KMS-11 (cell line): ENCODE measurements around the gene SLBP.

ENCODE experiments used
- H2AFZ ChIP-seq: fragments of 200-600 bp; sonication (generic); 2 replicates; pipeline ENCODE4 v1.6.1; 2016; ENCODE audit warnings: antibody characterized with exemption, mixed run types, low read depth
- H3K27ac ChIP-seq: fragments of 200-600 bp; sonication (generic); 2 replicates; pipeline ENCODE4 v1.6.1; 2016; ENCODE audit warnings: mild to moderate bottlenecking, mixed run types
- H3K27me3 ChIP-seq: fragments of 200-600 bp; sonication (generic); 2 replicates; pipeline ENCODE4 v1.6.1; 2017; ENCODE audit warnings: mild to moderate bottlenecking, low read depth, mixed run types, moderate library complexity; ENCODE audit not compliant: insufficient read depth
- H3K36me3 ChIP-seq: fragments of 200-600 bp; sonication (generic); 2 replicates; pipeline ENCODE4 v1.6.1; 2017; ENCODE audit warnings: mild to moderate bottlenecking, mixed run types; ENCODE audit not compliant: insufficient read depth
- H3K4me1 ChIP-seq: fragments of 200-600 bp; sonication (generic); 2 replicates; pipeline ENCODE4 v1.6.1; 2016; ENCODE audit warnings: mild to moderate bottlenecking, low read depth, mixed run types; ENCODE audit not compliant: poor library complexity, severe bottlenecking
- H3K4me2 ChIP-seq: fragments of 200-600 bp; sonication (generic); 2 replicates; pipeline ENCODE4 v1.7.0; 2016; ENCODE audit warnings: mild to moderate bottlenecking, mixed run types
- H3K4me3 ChIP-seq: fragments of 200-600 bp; sonication (generic); IDR thresholded peaks from 2 replicates; pipeline ENCODE4 v1.6.1; 2017; ENCODE audit warnings: low read depth, low read length, mixed read lengths; ENCODE audit not compliant: insufficient read depth
- H3K79me2 ChIP-seq: fragments of 200-600 bp; sonication (generic); 2 replicates; pipeline ENCODE4 v1.6.1; 2016; ENCODE audit warnings: low read depth, mixed run types; ENCODE audit not compliant: insufficient read depth
- H3K9ac ChIP-seq: fragments of 200-600 bp; sonication (generic); 2 replicates; pipeline ENCODE4 v1.6.1; 2016; ENCODE audit warnings: mild to moderate bottlenecking, mixed run types
- H4K20me1 ChIP-seq: fragments of 200-600 bp; sonication (generic); 2 replicates; pipeline ENCODE4 v1.6.1; 2016; ENCODE audit warnings: mild to moderate bottlenecking, mixed run types; ENCODE audit not compliant: insufficient read depth
- TF ChIP-seq, protein P1 (sequence below): fragments of 200-600 bp; sonication (generic); conservative IDR thresholded peaks from 2 replicates; pipeline ENCODE4 v1.6.1; 2017; ENCODE audit warnings: low read depth, mild to moderate bottlenecking, antibody characterized with exemption, low read length, moderate library complexity, mixed read lengths

Gene SLBP

DNA sequence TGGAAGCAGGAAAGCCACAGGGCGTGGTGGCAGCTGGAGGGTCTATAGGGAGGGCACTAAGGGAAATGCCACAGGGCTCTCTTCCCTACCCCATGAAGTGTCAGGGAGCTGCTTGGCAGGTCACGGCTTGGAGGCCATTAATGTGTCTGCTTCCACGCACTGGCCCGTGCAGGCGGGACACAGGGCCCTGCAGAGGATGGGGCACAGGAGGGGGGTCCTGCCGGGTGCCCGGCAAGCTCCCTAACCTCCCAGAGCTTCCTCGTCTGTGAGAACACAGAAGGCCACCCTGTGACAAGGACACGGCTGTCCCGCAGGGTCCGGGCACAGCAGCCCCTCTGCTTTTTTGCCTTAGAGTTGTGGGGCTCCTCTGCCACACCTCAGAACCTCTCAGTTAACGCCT lies 53.5 kb downstream of the SLBP start:
- H3K4me3 ChIP-seq = no peak overlapping the region
- H3K4me2 ChIP-seq = no peak overlapping the region
- no peak overlapping the region for H3K9ac ChIP-seq
- TF ChIP-seq, protein P1, sequence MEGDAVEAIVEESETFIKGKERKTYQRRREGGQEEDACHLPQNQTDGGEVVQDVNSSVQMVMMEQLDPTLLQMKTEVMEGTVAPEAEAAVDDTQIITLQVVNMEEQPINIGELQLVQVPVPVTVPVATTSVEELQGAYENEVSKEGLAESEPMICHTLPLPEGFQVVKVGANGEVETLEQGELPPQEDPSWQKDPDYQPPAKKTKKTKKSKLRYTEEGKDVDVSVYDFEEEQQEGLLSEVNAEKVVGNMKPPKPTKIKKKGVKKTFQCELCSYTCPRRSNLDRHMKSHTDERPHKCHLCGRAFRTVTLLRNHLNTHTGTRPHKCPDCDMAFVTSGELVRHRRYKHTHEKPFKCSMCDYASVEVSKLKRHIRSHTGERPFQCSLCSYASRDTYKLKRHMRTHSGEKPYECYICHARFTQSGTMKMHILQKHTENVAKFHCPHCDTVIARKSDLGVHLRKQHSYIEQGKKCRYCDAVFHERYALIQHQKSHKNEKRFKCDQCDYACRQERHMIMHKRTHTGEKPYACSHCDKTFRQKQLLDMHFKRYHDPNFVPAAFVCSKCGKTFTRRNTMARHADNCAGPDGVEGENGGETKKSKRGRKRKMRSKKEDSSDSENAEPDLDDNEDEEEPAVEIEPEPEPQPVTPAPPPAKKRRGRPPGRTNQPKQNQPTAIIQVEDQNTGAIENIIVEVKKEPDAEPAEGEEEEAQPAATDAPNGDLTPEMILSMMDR = no peak
- H4K20me1 ChIP-seq = no peaks in the 10 kb centered on the region
- no peaks in the 10 kb centered on the region for H3K79me2 ChIP-seq
- no peaks in the 10 kb centered on the region for H3K4me1 ChIP-seq
- no peaks in the 10 kb centered on the region for H3K36me3 ChIP-seq
- peaks cover 12% of the 10 kb centered on the region; the same call in 1 of the 2 replicates for H3K27me3 ChIP-seq
- no peak overlapping the region for H3K27ac ChIP-seq
- H2AFZ ChIP-seq = no peak overlapping the region

DNA sequence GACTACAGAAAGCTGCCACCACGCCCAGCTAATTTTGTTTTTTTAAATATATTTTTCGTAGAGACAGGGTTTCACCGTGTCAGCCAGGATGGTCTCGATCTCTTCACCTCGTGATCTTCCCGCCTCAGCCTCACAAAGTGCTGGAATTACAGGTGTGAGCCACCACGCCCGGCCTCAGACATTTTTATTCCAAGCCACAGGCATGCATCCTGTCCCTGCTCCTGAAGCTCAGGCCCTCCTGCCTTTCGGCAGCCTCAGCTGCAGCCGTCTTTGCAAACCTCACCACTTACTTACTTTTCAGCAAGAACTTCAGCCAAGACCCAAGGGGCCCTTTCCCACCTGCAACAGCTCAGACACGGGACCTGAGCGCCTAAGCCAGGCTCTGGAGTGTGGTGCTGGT lies 54.0 kb downstream of the SLBP start:
- TF ChIP-seq, protein P1 = no peak
- Histone ChIP-seq H3K36me3 (no peaks in the 10 kb centered on the region), H2AFZ (no peak overlapping the region), H3K4me3 (no peak overlapping the region), H3K9ac (no peak overlapping the region), H3K4me1 (no peaks in the 10 kb centered on the region), H4K20me1 (no peaks in the 10 kb centered on the region), H3K27me3 (peaks cover 12% of the 10 kb centered on the region; the same call in 1 of the 2 replicates), H3K27ac (no peak overlapping the region), H3K79me2 (no peaks in the 10 kb centered on the region), H3K4me2 (no peak overlapping the region)

DNA sequence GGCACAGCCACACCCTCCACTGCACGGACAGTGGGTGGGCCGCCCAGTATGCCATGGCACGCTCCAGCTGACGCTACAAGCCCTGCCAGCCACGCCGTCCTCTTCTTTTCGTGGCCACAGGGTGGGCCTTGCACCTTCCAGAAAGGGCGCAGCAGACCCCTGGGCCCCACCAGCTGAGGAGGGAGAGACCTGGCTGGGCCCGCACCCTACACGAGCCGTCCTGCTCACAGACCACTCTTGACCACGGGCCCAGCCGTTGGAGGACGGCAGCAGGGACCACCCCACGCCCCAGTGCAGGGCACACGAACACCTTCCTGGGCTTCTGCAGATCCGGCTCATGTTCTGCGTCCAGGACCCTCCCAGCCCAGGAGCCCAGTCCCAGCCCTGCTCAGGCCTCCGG lies 55.1 kb downstream of the SLBP start:
- TF ChIP-seq, protein P1 = no peak
- H3K27me3 ChIP-seq = peaks cover 12% of the 10 kb centered on the region; the same call in 1 of the 2 replicates
- no peak overlapping the region for H3K27ac ChIP-seq

DNA sequence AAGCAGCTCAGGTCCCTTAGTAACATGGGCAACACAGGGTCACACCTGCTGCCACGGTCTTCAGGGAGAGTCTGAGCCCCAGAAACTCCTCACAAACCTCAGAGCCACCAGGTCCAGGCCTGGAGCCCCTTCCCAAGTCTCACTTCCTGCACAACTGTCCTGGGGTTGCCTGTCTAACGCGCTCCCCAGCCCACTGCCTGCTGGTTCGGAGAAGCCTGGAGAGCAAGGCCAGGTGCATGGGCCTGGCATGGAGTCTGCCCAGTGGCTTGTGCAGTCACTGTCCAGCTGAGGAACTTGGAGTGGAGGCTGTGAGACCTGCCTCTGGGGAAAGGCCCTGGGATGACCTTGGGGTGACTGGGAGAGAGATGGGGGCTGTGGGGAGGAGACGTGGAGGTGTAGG lies 56.0 kb downstream of the SLBP start:
- TF ChIP-seq, protein P1 = no peak
- Histone ChIP-seq H3K4me3 (no peak overlapping the region), H3K4me1 (no peaks in the 10 kb centered on the region), H3K4me2 (no peak overlapping the region), H2AFZ (no peak overlapping the region), H4K20me1 (no peaks in the 10 kb centered on the region), H3K27ac (no peak overlapping the region), H3K36me3 (no peaks in the 10 kb centered on the region), H3K9ac (no peak overlapping the region), H3K27me3 (peaks cover 12% of the 10 kb centered on the region; the same call in 1 of the 2 replicates), H3K79me2 (no peaks in the 10 kb centered on the region)

More for the DNA sequence above, 55.1 kb downstream of the SLBP start:
- Histone ChIP-seq H3K4me3 (no peak overlapping the region), H3K4me2 (no peak overlapping the region), H3K79me2 (no peaks in the 10 kb centered on the region), H3K4me1 (no peaks in the 10 kb centered on the region), H3K9ac (no peak overlapping the region), H4K20me1 (no peaks in the 10 kb centered on the region), H2AFZ (no peak overlapping the region), H3K36me3 (no peaks in the 10 kb centered on the region)
